ENCODE data around the gene GAS2L2.
A peak's percentile ranks its signal among the peaks of the same experiment; 100 is the strongest.

Gene GAS2L2

DNA sequence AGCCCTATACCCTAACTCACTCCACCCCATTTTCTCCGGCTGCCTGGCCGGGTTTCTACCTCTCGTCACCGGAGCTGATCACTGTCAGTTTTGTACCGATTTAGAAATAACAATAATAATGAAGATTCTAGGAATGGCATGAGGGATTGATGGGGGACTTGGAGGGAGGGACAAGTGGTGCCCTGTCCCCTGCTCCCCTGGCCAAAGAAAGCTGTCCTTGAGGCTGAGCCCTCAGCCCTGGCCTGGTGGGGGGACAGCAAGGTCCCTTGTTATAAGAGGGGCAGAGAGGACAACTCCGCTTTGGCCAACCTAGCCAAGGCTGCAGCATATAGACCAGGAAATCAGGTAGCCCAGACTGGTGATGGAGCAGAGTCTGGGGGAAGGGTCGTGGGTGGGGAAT is 10.5 kb downstream of the GAS2L2 start:
- ATAC-seq: no peak
- TF ChIP-seq ZFP30 (CRISPR knock-in tag; IDR thresholded peaks at IDR 0.05): no peak
- no peak for TF ChIP-seq CSDC2 (CRISPR knock-in tag; IDR thresholded peaks at IDR 0.05)
- TF ChIP-seq, protein P1, sequence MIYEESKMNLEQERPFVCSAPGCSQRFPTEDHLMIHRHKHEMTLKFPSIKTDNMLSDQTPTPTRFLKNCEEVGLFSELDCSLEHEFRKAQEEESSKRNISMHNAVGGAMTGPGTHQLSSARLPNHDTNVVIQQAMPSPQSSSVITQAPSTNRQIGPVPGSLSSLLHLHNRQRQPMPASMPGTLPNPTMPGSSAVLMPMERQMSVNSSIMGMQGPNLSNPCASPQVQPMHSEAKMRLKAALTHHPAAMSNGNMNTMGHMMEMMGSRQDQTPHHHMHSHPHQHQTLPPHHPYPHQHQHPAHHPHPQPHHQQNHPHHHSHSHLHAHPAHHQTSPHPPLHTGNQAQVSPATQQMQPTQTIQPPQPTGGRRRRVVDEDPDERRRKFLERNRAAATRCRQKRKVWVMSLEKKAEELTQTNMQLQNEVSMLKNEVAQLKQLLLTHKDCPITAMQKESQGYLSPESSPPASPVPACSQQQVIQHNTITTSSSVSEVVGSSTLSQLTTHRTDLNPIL (CRISPR knock-in tag; IDR thresholded peaks at IDR 0.05; ENCODE audit: low read depth): no peak
- TF ChIP-seq ISL1 (CRISPR knock-in tag; IDR thresholded peaks at IDR 0.05): no peak
- TF ChIP-seq, protein P2, sequence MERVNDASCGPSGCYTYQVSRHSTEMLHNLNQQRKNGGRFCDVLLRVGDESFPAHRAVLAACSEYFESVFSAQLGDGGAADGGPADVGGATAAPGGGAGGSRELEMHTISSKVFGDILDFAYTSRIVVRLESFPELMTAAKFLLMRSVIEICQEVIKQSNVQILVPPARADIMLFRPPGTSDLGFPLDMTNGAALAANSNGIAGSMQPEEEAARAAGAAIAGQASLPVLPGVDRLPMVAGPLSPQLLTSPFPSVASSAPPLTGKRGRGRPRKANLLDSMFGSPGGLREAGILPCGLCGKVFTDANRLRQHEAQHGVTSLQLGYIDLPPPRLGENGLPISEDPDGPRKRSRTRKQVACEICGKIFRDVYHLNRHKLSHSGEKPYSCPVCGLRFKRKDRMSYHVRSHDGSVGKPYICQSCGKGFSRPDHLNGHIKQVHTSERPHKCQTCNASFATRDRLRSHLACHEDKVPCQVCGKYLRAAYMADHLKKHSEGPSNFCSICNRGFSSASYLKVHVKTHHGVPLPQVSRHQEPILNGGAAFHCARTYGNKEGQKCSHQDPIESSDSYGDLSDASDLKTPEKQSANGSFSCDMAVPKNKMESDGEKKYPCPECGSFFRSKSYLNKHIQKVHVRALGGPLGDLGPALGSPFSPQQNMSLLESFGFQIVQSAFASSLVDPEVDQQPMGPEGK (CRISPR knock-in tag; IDR thresholded peaks at IDR 0.05; ENCODE audit: borderline replicate concordance): no peak
- no peak for TF ChIP-seq BACH2 (CRISPR knock-in tag; IDR thresholded peaks at IDR 0.05; ENCODE audit: borderline replicate concordance)
- no peak for TF ChIP-seq ZNF8 (CRISPR knock-in tag; IDR thresholded peaks at IDR 0.05)
- TF ChIP-seq OSR1 (CRISPR knock-in tag; IDR thresholded peaks at IDR 0.05): no peak
- TF ChIP-seq SNAI2 (CRISPR knock-in tag; IDR thresholded peaks at IDR 0.05): no peak

DNA sequence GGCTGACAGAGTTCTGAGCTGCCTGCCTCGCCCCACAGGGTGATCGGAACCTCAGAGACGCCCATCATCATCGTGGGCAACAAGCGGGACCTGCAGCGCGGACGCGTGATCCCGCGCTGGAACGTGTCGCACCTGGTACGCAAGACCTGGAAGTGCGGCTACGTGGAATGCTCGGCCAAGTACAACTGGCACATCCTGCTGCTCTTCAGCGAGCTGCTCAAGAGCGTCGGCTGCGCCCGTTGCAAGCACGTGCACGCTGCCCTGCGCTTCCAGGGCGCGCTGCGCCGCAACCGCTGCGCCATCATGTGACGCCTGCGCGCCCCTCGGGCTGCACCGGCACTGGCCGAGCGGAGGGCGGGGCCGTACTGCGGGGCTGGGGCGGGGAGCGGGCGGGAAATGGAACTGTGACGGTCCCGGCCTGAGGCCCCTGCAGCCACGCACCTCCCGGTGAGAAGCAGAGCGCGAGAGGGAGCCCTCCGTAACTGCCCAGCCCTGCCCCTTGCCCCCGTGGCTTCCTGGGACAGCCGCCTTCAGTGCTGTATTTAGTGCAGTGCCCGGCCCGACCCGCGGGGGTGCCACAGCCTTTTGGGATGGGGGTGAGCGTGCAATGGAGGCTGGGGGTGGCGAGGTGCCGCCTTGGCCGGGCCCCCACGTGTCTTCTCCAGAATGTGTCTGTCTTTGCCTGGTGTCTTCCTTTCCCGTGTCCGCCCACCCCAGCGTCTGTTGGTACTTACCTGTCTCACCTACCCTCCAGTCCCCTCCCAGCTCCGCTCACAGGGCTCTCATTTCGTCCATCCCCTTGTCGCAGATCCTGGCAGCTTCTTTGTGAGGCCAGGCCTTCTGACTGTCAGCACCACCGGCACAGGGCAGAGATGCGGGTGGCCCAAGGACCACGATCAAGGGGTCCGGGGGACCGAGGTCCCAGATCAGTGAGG is 11.8 kb downstream of the GAS2L2 start:
- TF ChIP-seq, protein P1 (CRISPR knock-in tag; IDR thresholded peaks at IDR 0.05; ENCODE audit: low read depth): no peak
- TF ChIP-seq GLIS3 (CRISPR knock-in tag; IDR thresholded peaks at IDR 0.05) (no peak), SNAI2 (CRISPR knock-in tag; IDR thresholded peaks at IDR 0.05) (no peak), ZNF70 (CRISPR knock-in tag; IDR thresholded peaks at IDR 0.05) (no peak), ZFP30 (CRISPR knock-in tag; IDR thresholded peaks at IDR 0.05) (no peak), ZNF565 (CRISPR knock-in tag; conservative IDR thresholded peaks at IDR 0.05; ENCODE audit: low read depth) (no peak), PPARA (CRISPR knock-in tag; IDR thresholded peaks at IDR 0.05; ENCODE audit: borderline replicate concordance) (no peak), ZC3H10 (CRISPR knock-in tag; IDR thresholded peaks at IDR 0.05) (no peak), CSDC2 (CRISPR knock-in tag; IDR thresholded peaks at IDR 0.05) (no peak), BACH2 (CRISPR knock-in tag; IDR thresholded peaks at IDR 0.05; ENCODE audit: borderline replicate concordance) (no peak), ESRRG (CRISPR knock-in tag; IDR thresholded peaks at IDR 0.05) (no peak), ISL1 (CRISPR knock-in tag; IDR thresholded peaks at IDR 0.05) (no peak), TCF4 (CRISPR knock-in tag; IDR thresholded peaks at IDR 0.05; ENCODE audit: borderline replicate concordance) (no peak), RARB (CRISPR knock-in tag; IDR thresholded peaks at IDR 0.05) (no peak), TOX (CRISPR knock-in tag; IDR thresholded peaks at IDR 0.05; ENCODE audit: borderline replicate concordance) (no peak), ARNTL (CRISPR knock-in tag; IDR thresholded peaks at IDR 0.05; ENCODE audit: borderline replicate concordance, low read depth) (no peak)
- TF ChIP-seq, protein P2 (CRISPR knock-in tag; IDR thresholded peaks at IDR 0.05; ENCODE audit: borderline replicate concordance): no peak
- TF ChIP-seq, protein P3, sequence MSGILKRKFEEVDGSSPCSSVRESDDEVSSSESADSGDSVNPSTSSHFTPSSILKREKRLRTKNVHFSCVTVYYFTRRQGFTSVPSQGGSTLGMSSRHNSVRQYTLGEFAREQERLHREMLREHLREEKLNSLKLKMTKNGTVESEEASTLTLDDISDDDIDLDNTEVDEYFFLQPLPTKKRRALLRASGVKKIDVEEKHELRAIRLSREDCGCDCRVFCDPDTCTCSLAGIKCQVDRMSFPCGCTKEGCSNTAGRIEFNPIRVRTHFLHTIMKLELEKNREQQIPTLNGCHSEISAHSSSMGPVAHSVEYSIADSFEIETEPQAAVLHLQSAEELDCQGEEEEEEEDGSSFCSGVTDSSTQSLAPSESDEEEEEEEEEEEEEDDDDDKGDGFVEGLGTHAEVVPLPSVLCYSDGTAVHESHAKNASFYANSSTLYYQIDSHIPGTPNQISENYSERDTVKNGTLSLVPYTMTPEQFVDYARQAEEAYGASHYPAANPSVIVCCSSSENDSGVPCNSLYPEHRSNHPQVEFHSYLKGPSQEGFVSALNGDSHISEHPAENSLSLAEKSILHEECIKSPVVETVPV (CRISPR knock-in tag; IDR thresholded peaks at IDR 0.05): no peak
- TF ChIP-seq, protein P4, sequence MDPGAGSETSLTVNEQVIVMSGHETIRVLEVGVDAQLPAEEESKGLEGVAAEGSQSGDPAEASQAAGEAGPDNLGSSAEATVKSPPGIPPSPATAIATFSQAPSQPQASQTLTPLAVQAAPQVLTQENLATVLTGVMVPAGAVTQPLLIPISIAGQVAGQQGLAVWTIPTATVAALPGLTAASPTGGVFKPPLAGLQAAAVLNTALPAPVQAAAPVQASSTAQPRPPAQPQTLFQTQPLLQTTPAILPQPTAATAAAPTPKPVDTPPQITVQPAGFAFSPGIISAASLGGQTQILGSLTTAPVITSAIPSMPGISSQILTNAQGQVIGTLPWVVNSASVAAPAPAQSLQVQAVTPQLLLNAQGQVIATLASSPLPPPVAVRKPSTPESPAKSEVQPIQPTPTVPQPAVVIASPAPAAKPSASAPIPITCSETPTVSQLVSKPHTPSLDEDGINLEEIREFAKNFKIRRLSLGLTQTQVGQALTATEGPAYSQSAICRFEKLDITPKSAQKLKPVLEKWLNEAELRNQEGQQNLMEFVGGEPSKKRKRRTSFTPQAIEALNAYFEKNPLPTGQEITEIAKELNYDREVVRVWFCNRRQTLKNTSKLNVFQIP (CRISPR knock-in tag; IDR thresholded peaks at IDR 0.05; ENCODE audit: borderline replicate concordance, low read depth): no peak
- peak; percentile 5; the same call in 1 of the 3 replicates for ATAC-seq
